HG02798 (cell line): Measurements from ENCODE around the gene MAML3.

Experiments used
- ATAC-seq: cut with Tn5 transposase; IDR thresholded peaks from one replicate; pipeline ENCODE4 v1.9.1; 2021; ENCODE audit warnings: mild to moderate bottlenecking; ENCODE audit not compliant: unreplicated experiment, poor library complexity

Gene MAML3

GRCh38 chr4:139685180-139685579 lies 468.8 kb downstream of the MAML3 start:
- no peak for ATAC-seq

GRCh38 chr4:139684351-139684750 lies 469.6 kb downstream of the MAML3 start:
- ATAC-seq, result no peak

GRCh38 chr4:139682741-139683151 lies 471.2 kb downstream of the MAML3 start:
- no peak for ATAC-seq

- no peak for ATAC-seq
Measured at GRCh38 chr4:139682309-139682708, 471.7 kb downstream of the MAML3 start.

- no peak for ATAC-seq
Measured at GRCh38 chr4:139676913-139677585, 476.9 kb downstream of the MAML3 start.

GRCh38 chr4:139676365-139676764 lies 477.6 kb downstream of the MAML3 start:
- ATAC-seq, result no peak

GRCh38 chr4:139675651-139676050 lies 478.3 kb downstream of the MAML3 start:
- no peak for ATAC-seq

GRCh38 chr4:139674875-139675550 lies 479.0 kb downstream of the MAML3 start:
- ATAC-seq, result no peak

- ATAC-seq, result no peak
Measured at GRCh38 chr4:139672732-139673131, 481.3 kb downstream of the MAML3 start.

- ATAC-seq, result no peak
Measured at GRCh38 chr4:139672215-139672614, 481.8 kb downstream of the MAML3 start.

- ATAC-seq, result no peak
Measured at GRCh38 chr4:139670775-139671174, 483.2 kb downstream of the MAML3 start.

- ATAC-seq, result no peak
Measured at GRCh38 chr4:139669890-139670289, 484.1 kb downstream of the MAML3 start.

- ATAC-seq, result no peak
Measured at GRCh38 chr4:139669335-139669734, 484.6 kb downstream of the MAML3 start.

- no peak for ATAC-seq
Measured at GRCh38 chr4:139668658-139669201, 485.3 kb downstream of the MAML3 start.

GRCh38 chr4:139668036-139668435 lies 485.9 kb downstream of the MAML3 start:
- ATAC-seq, result no peak
